NCI-H2227 (cell line): ENCODE measurements around the gene USF3.

ENCODE experiments used
- DNase-seq: peaks from one replicate; lab custom pipeline; 2025; ENCODE audit not compliant: unreplicated experiment; lab: John Stamatoyannopoulos, UW

USF3 gene

GRCh38 chr3:113695786-113696645, at the start of gene USF3:
USF3 (minus strand) TSS chr3:113696642; CDS start chr3:113674878, 21,764 bp downstream.
- peak; percentile 45 for DNase-seq

- DNase-seq: peak; percentile 89
These were observed 49.5 kb upstream of the USF3 start, which contains the start of gene NAA50 for GRCh38 chr3:113745756-113746547. NAA50 (minus strand) TSS chr3:113746249; CDS start chr3:113745949, 300 bp downstream.

GRCh38 chr3:113744941-113745755, 48.7 kb upstream of the USF3 start:
- DNase-seq: peak; percentile 58

GRCh38 chr3:113743006-113743630, 46.7 kb upstream of the USF3 start:
- no peak for DNase-seq

- DNase-seq: no peak
These were observed 45.2 kb upstream of the USF3 start for GRCh38 chr3:113741620-113742019.

GRCh38 chr3:113741086-113741485, 44.6 kb upstream of the USF3 start:
- no peak for DNase-seq

GRCh38 chr3:113736548-113737089, 40.2 kb upstream of the USF3 start:
- DNase-seq: peak; percentile 65

GRCh38 chr3:113731694-113732093, 35.3 kb upstream of the USF3 start:
- DNase-seq: no peak

GRCh38 chr3:113730550-113730949, 34.1 kb upstream of the USF3 start:
- no peak for DNase-seq

- DNase-seq: no peak
These were observed 32.2 kb upstream of the USF3 start for GRCh38 chr3:113728661-113729060.

- DNase-seq: no peak
These were observed 25.2 kb upstream of the USF3 start for GRCh38 chr3:113721636-113722035.

GRCh38 chr3:113719758-113720157, 23.3 kb upstream of the USF3 start:
- DNase-seq: no peak

- DNase-seq: no peak
These were observed 22.9 kb upstream of the USF3 start for GRCh38 chr3:113719294-113719693.

GRCh38 chr3:113717818-113718217, 21.4 kb upstream of the USF3 start:
- DNase-seq: no peak

GRCh38 chr3:113717308-113717707, 20.9 kb upstream of the USF3 start:
- DNase-seq: no peak

- no peak for DNase-seq
These were observed 18.3 kb upstream of the USF3 start for GRCh38 chr3:113714702-113715101.

- no peak for DNase-seq
These were observed 15.7 kb upstream of the USF3 start for GRCh38 chr3:113712129-113712528.

- no peak for DNase-seq
These were observed 11.4 kb upstream of the USF3 start for GRCh38 chr3:113707835-113708234.

- peak; percentile 3 for DNase-seq
These were observed 2.5 kb upstream of the USF3 start for GRCh38 chr3:113698956-113699355.

- DNase-seq: no peak
These were observed 1.8 kb upstream of the USF3 start for GRCh38 chr3:113698213-113698742.
